K562 (cell line): ENCODE results near the gene TSPOAP1. TPM values are rescaled to one million over a fixed set of nuclear protein-coding genes. Genes with fewer than 3 reads are reported as not detected.

ENCODE experiments used
- CEBPB ChIP-seq: fragments of 450-650 bp; IDR thresholded peaks from 2 replicates; pipeline ENCODE4 v1.6.1; 2016; ENCODE audit warnings: missing genetic modification characterization, missing compliant biosample characterization
- CHD7 ChIP-seq: fragments of 200-600 bp; sonication (generic); IDR thresholded peaks from one replicate; pipeline ENCODE4 v1.6.1; 2012; ENCODE audit warnings: mild to moderate bottlenecking, low read depth, low read length, inconsistent platforms
- ELF4 ChIP-seq: fragments of 450-650 bp; formaldehyde crosslinking; IDR thresholded peaks from 2 replicates; pipeline ENCODE4 v1.4.0; 2022; ENCODE audit warnings: missing genetic modification characterization
- ELK3 ChIP-seq: fragments of 450-650 bp; formaldehyde crosslinking; IDR thresholded peaks from 2 replicates; pipeline ENCODE4 v1.4.0; 2020; ENCODE audit warnings: mild to moderate bottlenecking
- HDAC3 ChIP-seq: fragments of 450-650 bp; IDR thresholded peaks from 2 replicates; pipeline ENCODE4 v1.6.1; 2018; ENCODE audit warnings: borderline replicate concordance, mild to moderate bottlenecking, moderate library complexity; ENCODE audit not compliant: partially characterized antibody
- MBD2 ChIP-seq: sonication (generic); IDR thresholded peaks from 2 replicates; pipeline ENCODE4 v1.6.1; 2016; ENCODE audit warnings: low read depth, borderline replicate concordance
- MCM5 ChIP-seq: fragments of 450-650 bp; IDR thresholded peaks from 2 replicates; pipeline ENCODE4 v1.6.1; 2016; ENCODE audit warnings: low read depth
- POLR3A ChIP-seq: IDR thresholded peaks from 2 replicates; pipeline ENCODE4 v1.6.1; 2011; ENCODE audit warnings: borderline replicate concordance, mild to moderate bottlenecking, moderate library complexity; ENCODE audit not compliant: insufficient read length, insufficient read depth; ENCODE audit errors: extremely low read depth
- TCF7 ChIP-seq: sonication (generic); IDR thresholded peaks from 2 replicates; pipeline ENCODE4 v1.6.1; 2016; ENCODE audit warnings: antibody characterized with exemption, borderline replicate concordance
- ZMIZ1 ChIP-seq, 2 experiments: fragments of 150-350 bp in 1 of 2; IDR thresholded peaks; 2 replicates each; pipeline ENCODE4 v1.6.1; 2012 to 2016; ENCODE audit warnings: low read depth in 2 of 2, low read length in 2 of 2, mild to moderate bottlenecking in 1 of 2, moderate library complexity in 1 of 2
- ZNF507 ChIP-seq: conservative IDR thresholded peaks from 2 replicates; pipeline ENCODE4 v1.6.1; 2017; ENCODE audit warnings: missing genetic modification characterization, missing compliant biosample characterization
- polyA plus RNA-seq, 8 experiments: library from polyadenylated mRNA; depleted of rRNA in 4 of 8; stranded (reverse) in 5 of 8; unstranded in 3 of 8; fragments of >200 nt; fragmentation: Nextera tagmentation in 2 of 8; fragmentation: Illumina TruSeq in 1 of 8; extraction: Ambion mirVana in 2 of 8; extraction: Trizol in 1 of 8; gene quantifications; 2 replicates each; pipeline versions ENCODE4 v1.2.1 to v1.2.3, GENCODE V29; 2011 to 2014; ENCODE audit warnings: inconsistent platforms in 1 of 8, missing spikeins in 1 of 8
- total RNA-seq, 7 experiments: library from RNA; depleted of rRNA in 6 of 7; stranded (reverse); fragments of >200 nt in 6 of 7; fragmentation: Illumina TruSeq in 2 of 7; extraction: Trizol in 2 of 7; gene quantifications; 2 replicates each; pipeline versions ENCODE4 v1.2.1 to v1.2.3, GENCODE V29; 2011 to 2021; ENCODE audit warnings: low replicate concordance in 1 of 7

The TSPOAP1 gene
- total and polyA plus RNA-seq, 9 of the 15 experiments (the other 6 are each of a cell fraction or from before 2014, with no cell fraction given) = 0.87 to 3.9 (median 1.8) TPM; not detected in 2

- peak; percentile 38 for TF ChIP-seq CHD7
- peak; percentile 49 for TF ChIP-seq HDAC3
- TF ChIP-seq ELF4 (CRISPR knock-in tag) = peak; percentile 26
- peak; percentile 99 for TF ChIP-seq CEBPB (tag)
- TF ChIP-seq POLR3A = no peak
- peak; percentile 15; the same call in 1 of the 2 replicates for TF ChIP-seq MBD2
- TF ChIP-seq TCF7 = no peak
- 0 out of 2 replicates have a peak, but pooled peaks have one; percentile 19 for TF ChIP-seq ELK3
- no peak for TF ChIP-seq MCM5
- TF ChIP-seq ZMIZ1 (IDR thresholded peaks at IDR 0.05; ENCODE audit: low read depth in 2 of 2, low read length in 2 of 2) = 0 out of 4 replicates have a peak, but pooled peaks of 1 of the 2 experiments have one; percentile 4
- TF ChIP-seq ZNF507 (tag) = no peak
These were observed 1.4 kb upstream of the TSPOAP1 start (continued) for GRCh38 chr17:58329810-58330537.
